HFFc6 (cell line): ENCODE data around the gene CCNG2. TPM values are rescaled to one million over a fixed set of nuclear protein-coding genes. Genes with fewer than 3 reads are reported as not detected.

Experiments used
- DNase-seq: peaks from one replicate; pipeline ENCODE4 v3.0.0-alpha.2; 2018
- H3K27ac Mint-ChIP-seq: 2 replicates; pipeline ENCODE4 v1.8.0; 2020; ENCODE audit warnings: mild to moderate bottlenecking, mixed read lengths
- H3K27me3 Mint-ChIP-seq: 2 replicates; pipeline ENCODE4 v1.8.0; 2021; ENCODE audit warnings: mild to moderate bottlenecking, moderate library complexity, mixed read lengths; ENCODE audit not compliant: insufficient read depth
- H3K36me3 Mint-ChIP-seq: 2 replicates; pipeline ENCODE4 v1.8.0; 2021; ENCODE audit warnings: low read depth, mixed read lengths
- H3K4me1 Mint-ChIP-seq: 2 replicates; pipeline ENCODE4 v1.8.0; 2020; ENCODE audit warnings: low read depth, mixed read lengths
- H3K4me3 Mint-ChIP-seq: 2 replicates; pipeline ENCODE4 v1.8.0; 2020; ENCODE audit warnings: mild to moderate bottlenecking, moderate library complexity, mixed read lengths
- H3K9me3 Mint-ChIP-seq: 2 replicates; pipeline ENCODE4 v1.8.0; 2020; ENCODE audit warnings: mild to moderate bottlenecking, mixed read lengths
- total RNA-seq, 6 experiments: library from RNA; stranded (reverse); fragmentation: NEBNext Ultra II Directional; extraction: Animal tissue kit (Norgen Biotek cat#: 25700); gene quantifications; 2 replicates in 1 of 6; 3 replicates in 5 of 6; pipeline ENCODE4 v1.2.3, GENCODE V29; 2021
- TF ChIP-seq, protein P1 (sequence below): fragments of 200-600 bp; sonication (generic); IDR thresholded peaks from 2 replicates; pipeline ENCODE4 v1.5.0; 2021; ENCODE audit warnings: antibody characterized with exemption, mild to moderate bottlenecking

The CCNG2 gene
- total RNA-seq, 6 experiments from 2014 or later, result 17.1 to 20.4 (median 19.2) TPM

DNA sequence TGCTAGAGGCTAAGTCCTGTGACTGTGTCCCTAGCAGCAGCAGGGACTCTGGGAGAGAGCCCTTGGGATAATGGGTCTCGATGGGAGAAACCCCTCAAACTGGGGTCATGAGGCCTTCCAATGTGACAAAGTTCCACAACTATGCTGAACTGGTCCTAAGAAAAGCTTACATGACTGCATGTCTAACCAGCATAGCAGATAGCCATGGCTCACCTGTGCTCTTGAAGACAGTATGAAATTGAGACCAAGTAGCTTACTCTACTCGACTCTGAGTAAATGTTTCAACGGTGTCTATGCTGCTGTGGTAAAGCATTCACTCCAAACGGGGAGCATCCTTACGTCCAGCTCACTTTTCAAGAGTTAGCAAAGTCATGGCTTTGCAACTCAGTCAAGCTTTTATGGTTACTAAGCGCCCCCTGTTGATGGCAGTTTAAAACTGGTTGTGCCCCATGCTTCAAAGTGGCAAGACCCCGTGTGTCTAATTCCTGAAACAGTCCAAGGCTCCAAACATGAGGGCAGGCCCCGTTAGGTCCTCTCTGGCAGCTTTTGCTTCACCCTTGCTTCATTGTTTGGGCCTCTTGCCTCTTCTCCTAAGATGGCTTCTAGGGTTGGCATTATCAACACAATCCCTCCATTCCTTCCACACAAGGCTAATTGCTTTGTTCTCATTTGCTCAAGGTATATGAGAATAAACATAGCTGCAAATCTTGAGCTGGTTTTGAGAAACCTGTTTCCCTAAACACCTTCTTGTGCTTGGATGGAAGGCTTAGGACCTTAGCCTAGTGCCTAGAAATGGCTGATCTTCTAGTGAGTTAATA is 46.6 kb downstream of the CCNG2 start:
- H3K27ac Mint-ChIP-seq, result no peak overlapping the region
- peak; percentile 76 for DNase-seq
- H3K4me3 Mint-ChIP-seq, result no peak overlapping the region
- peaks cover 17% of the 10 kb centered on the region for H3K4me1 Mint-ChIP-seq
- TF ChIP-seq, protein P1, sequence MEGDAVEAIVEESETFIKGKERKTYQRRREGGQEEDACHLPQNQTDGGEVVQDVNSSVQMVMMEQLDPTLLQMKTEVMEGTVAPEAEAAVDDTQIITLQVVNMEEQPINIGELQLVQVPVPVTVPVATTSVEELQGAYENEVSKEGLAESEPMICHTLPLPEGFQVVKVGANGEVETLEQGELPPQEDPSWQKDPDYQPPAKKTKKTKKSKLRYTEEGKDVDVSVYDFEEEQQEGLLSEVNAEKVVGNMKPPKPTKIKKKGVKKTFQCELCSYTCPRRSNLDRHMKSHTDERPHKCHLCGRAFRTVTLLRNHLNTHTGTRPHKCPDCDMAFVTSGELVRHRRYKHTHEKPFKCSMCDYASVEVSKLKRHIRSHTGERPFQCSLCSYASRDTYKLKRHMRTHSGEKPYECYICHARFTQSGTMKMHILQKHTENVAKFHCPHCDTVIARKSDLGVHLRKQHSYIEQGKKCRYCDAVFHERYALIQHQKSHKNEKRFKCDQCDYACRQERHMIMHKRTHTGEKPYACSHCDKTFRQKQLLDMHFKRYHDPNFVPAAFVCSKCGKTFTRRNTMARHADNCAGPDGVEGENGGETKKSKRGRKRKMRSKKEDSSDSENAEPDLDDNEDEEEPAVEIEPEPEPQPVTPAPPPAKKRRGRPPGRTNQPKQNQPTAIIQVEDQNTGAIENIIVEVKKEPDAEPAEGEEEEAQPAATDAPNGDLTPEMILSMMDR, result peak; percentile 90
- no peaks in the 10 kb centered on the region for H3K9me3 Mint-ChIP-seq
- H3K27me3 Mint-ChIP-seq, result peaks cover 14% of the 10 kb centered on the region
- H3K36me3 Mint-ChIP-seq, result no peaks in the 10 kb centered on the region

DNA sequence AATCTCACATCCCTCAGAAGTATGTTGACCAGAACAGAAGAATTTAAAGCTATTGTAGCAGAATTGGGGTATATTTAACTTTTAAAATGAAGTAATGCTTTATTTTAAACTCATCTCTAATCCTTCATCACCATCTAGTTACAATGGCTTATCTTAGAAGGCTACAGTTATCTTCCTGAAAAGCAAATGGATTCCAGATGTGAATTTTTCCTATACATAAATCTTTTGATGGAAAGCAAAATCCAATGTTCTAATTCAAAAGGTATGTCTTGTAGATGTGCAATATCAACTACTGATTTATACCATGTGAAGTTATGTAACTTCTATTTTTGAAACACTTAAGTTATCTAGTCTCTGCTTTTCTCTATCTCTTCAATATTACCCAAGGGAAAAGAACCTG is 47.6 kb downstream of the CCNG2 start:
- Mint-ChIP-seq H3K27ac (no peak overlapping the region), H3K4me1 (peaks cover 17% of the 10 kb centered on the region), H3K36me3 (no peaks in the 10 kb centered on the region), H3K4me3 (no peak overlapping the region), H3K9me3 (no peaks in the 10 kb centered on the region), H3K27me3 (peaks cover 18% of the 10 kb centered on the region)
- TF ChIP-seq, protein P1, result no peak
- DNase-seq, result no peak

DNA sequence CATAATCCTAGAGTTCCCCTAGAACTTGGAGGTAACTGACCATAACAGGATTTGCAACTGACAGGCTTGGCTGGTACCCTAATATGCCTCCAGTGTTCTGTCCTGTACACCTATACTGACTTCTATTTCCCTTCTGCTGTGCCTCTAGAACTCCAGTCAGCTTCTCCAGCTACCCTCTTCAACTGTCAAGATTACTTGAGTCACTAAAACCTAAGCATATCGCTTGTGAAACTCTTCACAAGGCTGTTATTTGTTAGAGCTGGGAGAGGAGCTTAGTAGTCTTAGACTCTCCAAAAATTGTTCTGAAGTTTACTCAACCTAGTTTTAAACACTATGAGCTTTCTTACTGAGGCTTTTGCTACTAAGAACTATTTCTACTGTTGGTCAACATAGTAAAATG is 52.0 kb downstream of the CCNG2 start:
- Mint-ChIP-seq H3K4me3 (no peak overlapping the region), H3K27ac (no peak overlapping the region), H3K27me3 (peaks cover 29% of the 10 kb centered on the region), H3K36me3 (no peaks in the 10 kb centered on the region), H3K4me1 (no peaks in the 10 kb centered on the region), H3K9me3 (no peaks in the 10 kb centered on the region)
- TF ChIP-seq, protein P1, result no peak
- no peak for DNase-seq

DNA sequence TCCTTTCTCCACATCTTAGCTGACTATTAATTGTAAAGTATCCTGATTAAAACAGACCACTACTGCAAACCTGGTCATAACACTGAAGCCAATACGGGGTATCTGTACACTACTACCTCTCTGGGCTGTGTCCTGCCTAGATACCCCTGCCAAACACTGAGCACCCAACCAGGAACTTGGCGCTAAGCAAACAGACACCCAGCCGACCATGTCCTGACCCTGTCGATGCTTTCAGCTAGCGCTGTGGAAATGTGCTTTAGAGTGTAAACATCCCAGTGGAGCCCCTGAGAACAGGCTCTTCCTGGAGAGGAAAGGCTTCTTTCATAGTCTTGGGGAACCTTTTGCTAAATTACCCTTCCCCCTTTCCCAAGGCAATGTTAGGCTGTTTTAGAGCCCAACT is 52.9 kb downstream of the CCNG2 start:
- Mint-ChIP-seq H3K9me3 (no peaks in the 10 kb centered on the region), H3K4me3 (no peak overlapping the region), H3K27me3 (peaks cover 34% of the 10 kb centered on the region)

DNA sequence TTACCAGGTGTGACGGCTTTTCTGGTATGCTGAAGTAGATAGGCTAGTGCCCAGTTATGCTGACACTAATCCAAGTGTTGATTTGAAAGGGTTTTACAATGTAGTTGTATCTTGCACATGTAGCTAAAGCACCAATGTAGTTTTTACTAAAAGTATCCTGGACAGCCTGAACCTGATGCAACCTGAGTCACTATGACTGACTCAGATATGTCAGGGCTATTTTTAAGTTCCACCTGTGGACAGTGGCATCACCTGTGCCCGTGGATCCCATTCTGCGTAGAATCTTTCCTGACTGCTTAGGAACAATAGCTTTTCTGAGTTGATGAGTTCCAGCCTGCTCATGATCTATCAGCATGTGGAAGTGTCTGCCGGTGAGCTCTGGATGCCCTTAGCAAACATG is 58.1 kb downstream of the CCNG2 start:
- Mint-ChIP-seq H3K4me3 (no peak overlapping the region), H3K4me1 (no peaks in the 10 kb centered on the region), H3K9me3 (no peaks in the 10 kb centered on the region), H3K36me3 (no peaks in the 10 kb centered on the region), H3K27me3 (peaks cover 21% of the 10 kb centered on the region), H3K27ac (no peak overlapping the region)
- TF ChIP-seq, protein P1, result no peak
- DNase-seq, result no peak

More for the DNA sequence above, 52.9 kb downstream of the CCNG2 start:
- Mint-ChIP-seq H3K27ac (no peak overlapping the region), H3K36me3 (no peaks in the 10 kb centered on the region), H3K4me1 (no peaks in the 10 kb centered on the region)
- no peak for DNase-seq
- TF ChIP-seq, protein P1, result no peak
